MCF 10A (cell line): ENCODE measurements around the gene SNAP91. TPM values are rescaled to one million over a fixed set of nuclear protein-coding genes. Genes with fewer than 3 reads are reported as not detected.

Experiments
- BruUV-seq: library from RNA; stranded (reverse); fragments of 400-500 nt; replicated peaks from 2 replicates; lab custom pipeline; 2021; lab: Mats Ljungman, UMichigan
- CTCF ChIA-PET: fragments of 300-600 bp; sonication (Branson Sonifier 250); formaldehyde crosslinking; extraction: SDS; loops from one replicate; lab custom pipeline; 2021; ENCODE audit warnings: antibody characterized with exemption, inconsistent platforms; lab: Yijun Ruan, JAX
- POLR2A ChIA-PET: fragments of 300-600, 350-650 bp; sonication (Branson Sonifier 250); formaldehyde crosslinking; extraction: SDS; loops from one replicate; lab custom pipeline; 2020; ENCODE audit warnings: antibody characterized with exemption, inconsistent platforms; lab: Yijun Ruan, JAX
- DNase-seq: peaks from one replicate; pipeline ENCODE4 v3.0.0-alpha.2; 2018; ENCODE audit not compliant: unreplicated experiment
- H3K27ac Mint-ChIP-seq: one replicate; pipeline ENCODE4 v1.8.0; 2022; ENCODE audit warnings: mild to moderate bottlenecking, low read depth, mixed read lengths; ENCODE audit not compliant: unreplicated experiment
- H3K27me3 Mint-ChIP-seq: one replicate; pipeline ENCODE4 v1.8.0; 2022; ENCODE audit warnings: mixed read lengths; ENCODE audit not compliant: insufficient read depth, unreplicated experiment
- H3K36me3 Mint-ChIP-seq: one replicate; pipeline ENCODE4 v1.8.0; 2022; ENCODE audit warnings: mild to moderate bottlenecking, moderate library complexity, mixed read lengths; ENCODE audit not compliant: insufficient read depth, unreplicated experiment
- H3K4me1 Mint-ChIP-seq: one replicate; pipeline ENCODE4 v1.8.0; 2022; ENCODE audit warnings: mixed read lengths; ENCODE audit not compliant: insufficient read depth, unreplicated experiment
- H3K4me3 Mint-ChIP-seq: one replicate; pipeline ENCODE4 v1.8.0; 2022; ENCODE audit warnings: mild to moderate bottlenecking, moderate library complexity, mixed read lengths; ENCODE audit not compliant: unreplicated experiment
- H3K9me3 Mint-ChIP-seq: one replicate; pipeline ENCODE4 v1.8.0; 2022; ENCODE audit warnings: mixed read lengths; ENCODE audit not compliant: unreplicated experiment
- intact Hi-C: fragments of 100-400 bp; cut with micrococcal nuclease; formaldehyde crosslinking; loops from 2 replicates; pipeline ENCODE4 v1.14.1; 2022
- total RNA-seq: library from RNA; stranded (reverse); gene quantifications from 2 replicates; pipeline ENCODE4 v1.2.3, GENCODE V29; 2022
- TF ChIP-seq, protein P1 (sequence below): fragments of 200-600 bp; IDR thresholded peaks from one replicate; pipeline ENCODE4 v1.8.0; 2022; ENCODE audit warnings: antibody characterized with exemption, mild to moderate bottlenecking; ENCODE audit not compliant: unreplicated experiment

The SNAP91 gene
- total RNA-seq, 1 experiment from 2014 or later = not detected

DNA sequence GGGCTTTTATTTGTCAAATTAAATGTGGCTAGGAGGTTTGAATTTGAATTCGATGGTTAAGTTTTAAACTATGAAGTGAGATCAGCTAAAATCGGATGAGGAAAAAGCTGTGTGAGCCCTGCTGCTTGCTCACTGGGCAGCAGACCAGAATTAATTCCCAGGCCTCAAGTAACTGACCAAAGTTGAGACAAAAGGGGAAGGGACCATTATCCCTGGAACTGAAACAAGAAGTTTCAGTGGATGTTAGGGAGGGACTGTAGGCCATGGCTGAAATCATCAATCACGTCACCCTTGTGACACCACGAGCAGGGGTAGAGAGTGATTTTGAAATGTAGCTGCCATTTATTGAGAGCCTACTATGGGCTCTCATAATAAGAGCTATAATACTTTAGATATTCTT, 203.5 kb downstream of the SNAP91 start:
- ChIA-PET POLR2A (no interaction called here), CTCF (interaction anchor here (0.6 to 6.0 kb wide), 9 partner anchors 9 to 1213 kb away, joined by 3 to 60 read pairs (median 4); partner anchors contain the start of genes DOP1A and PRSS35)
- Mint-ChIP-seq H3K27ac (no peak overlapping the region), H3K4me1 (no peaks in the 10 kb centered on the region), H3K9me3 (no peaks in the 10 kb centered on the region), H3K36me3 (no peaks in the 10 kb centered on the region), H3K27me3 (no peaks in the 10 kb centered on the region), H3K4me3 (no peak overlapping the region)
- no peak for DNase-seq
- no TSS peak for BruUV-seq
- TF ChIP-seq, protein P1, sequence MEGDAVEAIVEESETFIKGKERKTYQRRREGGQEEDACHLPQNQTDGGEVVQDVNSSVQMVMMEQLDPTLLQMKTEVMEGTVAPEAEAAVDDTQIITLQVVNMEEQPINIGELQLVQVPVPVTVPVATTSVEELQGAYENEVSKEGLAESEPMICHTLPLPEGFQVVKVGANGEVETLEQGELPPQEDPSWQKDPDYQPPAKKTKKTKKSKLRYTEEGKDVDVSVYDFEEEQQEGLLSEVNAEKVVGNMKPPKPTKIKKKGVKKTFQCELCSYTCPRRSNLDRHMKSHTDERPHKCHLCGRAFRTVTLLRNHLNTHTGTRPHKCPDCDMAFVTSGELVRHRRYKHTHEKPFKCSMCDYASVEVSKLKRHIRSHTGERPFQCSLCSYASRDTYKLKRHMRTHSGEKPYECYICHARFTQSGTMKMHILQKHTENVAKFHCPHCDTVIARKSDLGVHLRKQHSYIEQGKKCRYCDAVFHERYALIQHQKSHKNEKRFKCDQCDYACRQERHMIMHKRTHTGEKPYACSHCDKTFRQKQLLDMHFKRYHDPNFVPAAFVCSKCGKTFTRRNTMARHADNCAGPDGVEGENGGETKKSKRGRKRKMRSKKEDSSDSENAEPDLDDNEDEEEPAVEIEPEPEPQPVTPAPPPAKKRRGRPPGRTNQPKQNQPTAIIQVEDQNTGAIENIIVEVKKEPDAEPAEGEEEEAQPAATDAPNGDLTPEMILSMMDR = no peak
- intact Hi-C loops = no loop called here

Other genes starting within 250 kb of the SNAP91 start
- gene PRSS35, start 196.6 kb downstream of the SNAP91 start, total RNA-seq = not detected in 2 replicates
- not detected in 2 replicates for gene RIPPLY2, start 144.3 kb upstream of the SNAP91 start, total RNA-seq
- 18.9 and 22.2 TPM in 2 replicates for gene CYB5R4, start 150.6 kb upstream of the SNAP91 start, total RNA-seq